NCI-H187 (cell line): Measurements from ENCODE around the gene SND1.

Experiments used
- DNase-seq, 2 experiments: peaks; one replicate each; lab custom pipeline; 2025; lab: John Stamatoyannopoulos, UW

The SND1 gene

GRCh38 chr7:127683776-127684681 lies 32.0 kb downstream of the SND1 start:
- DNase-seq = no peak

GRCh38 chr7:127689194-127689772 lies 37.3 kb downstream of the SND1 start:
- no peak for DNase-seq

DNA sequence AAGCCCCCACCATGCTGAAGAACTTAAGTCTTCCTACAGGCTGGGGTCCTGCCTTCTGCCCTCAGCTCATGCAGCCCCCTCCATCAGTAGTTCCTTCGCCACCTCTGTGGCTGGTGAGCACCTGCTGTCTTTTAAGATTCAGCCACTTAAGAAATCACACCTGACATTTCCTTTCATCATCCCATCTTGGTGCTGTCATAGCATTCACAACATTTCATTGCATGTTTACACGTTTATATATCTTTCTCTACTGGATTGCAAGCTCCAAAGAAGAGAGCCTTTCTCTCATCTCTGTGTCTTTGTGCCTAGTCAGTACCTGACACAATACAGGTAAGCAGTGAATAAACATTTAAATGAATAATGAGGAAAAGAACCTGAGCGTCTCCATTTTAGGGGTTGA lies 38.3 kb downstream of the SND1 start:
- DNase-seq = no peak

- DNase-seq = no peak
Measured at GRCh38 chr7:127690806-127691205, 38.8 kb downstream of the SND1 start.

- DNase-seq = no peak
Measured at GRCh38 chr7:127692200-127692599, 40.2 kb downstream of the SND1 start.

DNA sequence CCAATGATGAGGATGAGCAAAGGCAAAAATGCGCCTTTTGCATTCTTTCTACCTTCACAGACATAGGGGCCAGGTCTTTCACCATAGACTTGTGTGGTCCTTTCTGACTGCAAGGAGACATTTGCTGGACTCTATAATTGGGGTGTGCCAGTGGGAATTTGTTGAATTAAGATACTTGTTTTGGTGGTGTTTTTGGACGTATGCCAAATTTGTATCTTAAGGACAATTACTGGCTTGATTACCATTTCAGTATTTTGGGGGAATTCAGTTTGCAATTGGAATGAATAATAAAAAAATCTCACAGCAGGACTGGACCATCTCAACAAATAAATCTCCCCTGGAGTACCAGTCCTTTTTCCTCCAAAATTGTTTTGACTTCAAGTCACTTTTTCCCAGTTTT lies 47.9 kb downstream of the SND1 start:
- no peak for DNase-seq

DNA sequence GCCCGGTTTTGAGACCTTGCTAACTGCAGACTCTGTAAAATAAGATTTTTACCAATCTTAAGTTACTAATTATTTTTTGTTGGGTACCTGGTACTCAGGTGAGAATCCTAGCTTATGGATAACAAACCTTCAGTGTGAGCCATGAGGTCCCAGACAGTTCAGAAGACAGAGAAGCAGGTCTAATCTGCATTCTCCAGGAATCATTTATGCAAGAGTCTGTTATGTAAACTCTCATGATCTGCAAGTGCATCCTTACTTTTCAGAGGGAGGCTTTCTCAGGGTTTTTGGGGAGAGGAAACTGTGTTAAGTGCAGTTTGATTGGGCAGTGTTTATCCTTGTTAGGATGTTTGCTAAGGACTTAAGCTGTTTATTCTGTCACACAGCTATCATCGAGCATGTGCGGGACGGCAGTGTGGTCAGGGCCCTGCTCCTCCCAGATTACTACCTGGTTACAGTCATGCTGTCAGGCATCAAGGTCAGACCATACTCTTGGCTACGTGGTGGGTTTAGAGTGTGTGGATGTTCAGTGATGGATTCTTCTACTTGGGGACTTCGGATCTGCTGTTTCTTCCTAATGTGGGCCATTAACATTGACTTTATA lies 50.2 kb downstream of the SND1 start:
- DNase-seq = no peak

DNA sequence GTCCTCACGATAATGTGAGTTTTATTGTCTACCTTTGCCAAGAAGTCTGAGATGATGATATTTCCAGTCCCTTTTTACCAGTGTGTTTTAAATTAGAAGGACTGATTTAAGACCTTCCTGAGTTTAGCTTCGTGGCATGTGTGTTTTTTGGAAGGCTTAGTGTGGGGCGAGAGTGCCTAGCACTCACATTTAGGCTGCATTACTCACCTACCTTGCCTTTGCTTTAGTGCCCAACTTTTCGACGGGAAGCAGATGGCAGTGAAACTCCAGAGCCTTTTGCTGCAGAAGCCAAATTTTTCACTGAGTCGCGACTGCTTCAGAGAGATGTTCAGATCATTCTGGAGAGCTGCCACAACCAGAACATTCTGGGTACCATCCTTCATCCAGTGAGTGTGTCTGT lies 50.9 kb downstream of the SND1 start:
- DNase-seq = no peak

DNA sequence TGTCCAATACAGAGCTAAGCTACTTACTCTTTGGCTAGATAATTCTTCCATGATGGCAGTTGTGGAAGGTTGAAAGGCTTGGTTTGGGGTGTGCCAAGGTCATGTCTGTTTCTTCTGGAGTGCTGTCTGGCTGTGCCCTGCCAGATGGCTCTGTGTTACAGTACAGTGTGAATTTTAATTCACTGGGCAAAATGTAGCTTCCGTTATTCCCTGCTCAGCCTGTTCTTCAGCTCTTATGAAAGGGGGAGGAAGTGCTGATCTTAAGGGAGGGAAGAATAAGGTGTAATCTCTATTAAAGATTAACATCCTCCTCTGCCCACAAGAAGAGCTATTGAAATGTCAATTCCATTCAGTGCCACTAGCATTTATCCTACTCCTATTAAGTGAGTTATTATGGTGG lies 52.2 kb downstream of the SND1 start:
- DNase-seq = no peak

DNA sequence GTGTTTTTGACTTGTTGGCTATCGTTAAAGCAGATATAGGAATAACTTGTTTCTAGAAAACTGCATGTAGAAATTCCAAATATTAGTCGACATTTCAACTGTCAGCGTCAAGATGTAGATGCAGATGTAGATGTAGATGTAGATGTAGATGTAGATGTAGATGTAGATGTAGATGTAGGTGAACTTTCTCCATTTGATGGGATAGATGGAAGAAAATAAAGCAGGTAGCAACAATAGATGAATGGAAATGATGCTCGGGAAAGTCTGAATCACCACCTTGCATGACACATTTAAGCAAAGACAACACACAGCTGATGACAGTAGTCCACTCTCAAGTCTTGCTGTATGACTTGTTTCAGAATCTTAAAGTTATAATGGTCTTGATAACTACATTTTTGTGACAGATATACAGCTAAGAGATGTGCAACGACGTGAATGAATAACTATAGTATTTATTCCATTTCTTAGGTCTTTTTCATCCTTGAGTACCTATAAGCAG lies 53.5 kb downstream of the SND1 start:
- no peak for DNase-seq

DNA sequence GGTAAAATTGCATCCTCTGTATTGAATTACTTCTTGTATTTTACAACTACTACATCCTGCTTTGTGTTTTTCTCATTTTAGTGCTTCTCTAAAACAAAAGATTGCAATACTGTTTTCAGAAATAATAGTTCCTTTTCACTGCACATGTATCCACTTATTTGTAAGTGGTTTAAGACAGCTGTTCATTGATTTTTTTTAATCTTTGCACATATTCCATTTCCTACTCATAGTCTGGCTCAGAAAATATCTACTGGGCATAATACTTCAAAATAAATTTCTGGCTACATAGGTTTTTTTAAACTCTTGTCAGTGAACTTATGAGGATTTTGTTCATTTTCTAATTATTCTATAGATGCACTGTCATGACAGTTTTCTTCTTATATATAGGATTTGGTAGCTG lies 54.8 kb downstream of the SND1 start:
- no peak for DNase-seq

- no peak for DNase-seq
Measured at GRCh38 chr7:127708201-127708600, 56.2 kb downstream of the SND1 start.

DNA sequence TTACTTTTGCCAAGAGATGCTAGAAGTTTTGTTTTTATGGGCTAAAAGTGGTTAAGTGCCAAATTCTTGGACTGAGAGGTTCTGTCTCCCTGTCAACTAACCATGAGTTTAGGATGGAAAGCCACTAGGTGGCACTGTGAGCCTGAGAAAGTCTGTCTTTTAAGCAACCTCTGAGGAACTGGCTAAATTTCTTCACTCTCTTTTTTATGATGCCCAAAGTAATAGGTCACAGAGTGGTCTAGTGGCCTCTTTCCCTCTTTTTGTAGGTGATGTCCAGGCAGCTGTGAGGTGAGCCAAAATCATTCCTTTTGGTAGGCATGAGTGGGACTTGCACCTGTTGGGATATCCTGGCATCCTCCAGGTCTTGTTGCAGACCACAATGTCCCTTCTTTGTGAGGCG lies 56.8 kb downstream of the SND1 start:
- DNase-seq = peak; percentile 20 to 37

DNA sequence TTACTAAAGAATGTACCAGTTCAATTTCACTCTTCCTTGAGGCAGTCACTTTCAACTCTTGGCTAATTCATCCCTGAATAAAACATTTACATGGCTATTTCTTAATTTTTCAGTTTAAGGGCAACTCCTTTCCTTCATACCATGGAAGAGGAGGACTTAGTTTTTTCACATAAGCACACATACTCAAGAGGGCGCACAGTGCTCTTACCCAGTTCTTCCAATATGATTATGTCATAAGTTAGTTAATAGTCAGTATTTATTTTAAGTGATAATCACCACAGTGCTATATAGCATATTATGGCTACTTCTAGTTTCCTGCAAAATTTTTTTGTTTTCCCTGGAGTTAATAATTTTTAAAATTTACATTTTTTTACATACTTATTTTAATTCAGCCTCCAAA lies 58.6 kb downstream of the SND1 start:
- DNase-seq = no peak

GRCh38 chr7:127711872-127712271 lies 59.9 kb downstream of the SND1 start:
- no peak for DNase-seq

GRCh38 chr7:127713006-127713405 lies 61.0 kb downstream of the SND1 start:
- no peak for DNase-seq

DNA sequence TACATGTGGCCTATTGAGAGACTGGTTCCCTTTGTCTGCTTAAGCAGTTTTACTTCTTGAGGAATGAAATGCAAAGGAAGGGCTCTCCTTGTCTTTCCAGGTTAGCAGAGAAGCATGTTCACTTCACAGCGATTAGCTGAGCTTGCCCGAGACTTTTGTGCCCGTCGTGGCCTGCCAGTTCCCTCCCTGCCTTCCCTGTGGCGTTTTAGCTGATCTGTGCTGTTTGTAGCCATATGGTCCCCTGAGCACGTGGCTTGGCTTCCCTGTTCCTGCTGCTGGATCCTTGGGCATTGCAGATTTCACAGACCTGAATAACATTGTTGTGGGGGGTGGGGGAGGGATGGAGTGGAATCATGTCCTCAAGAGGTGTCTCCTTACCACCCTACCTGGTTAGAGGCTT lies 61.8 kb downstream of the SND1 start:
- DNase-seq = no peak

GRCh38 chr7:127715272-127715671 lies 63.3 kb downstream of the SND1 start:
- no peak for DNase-seq

DNA sequence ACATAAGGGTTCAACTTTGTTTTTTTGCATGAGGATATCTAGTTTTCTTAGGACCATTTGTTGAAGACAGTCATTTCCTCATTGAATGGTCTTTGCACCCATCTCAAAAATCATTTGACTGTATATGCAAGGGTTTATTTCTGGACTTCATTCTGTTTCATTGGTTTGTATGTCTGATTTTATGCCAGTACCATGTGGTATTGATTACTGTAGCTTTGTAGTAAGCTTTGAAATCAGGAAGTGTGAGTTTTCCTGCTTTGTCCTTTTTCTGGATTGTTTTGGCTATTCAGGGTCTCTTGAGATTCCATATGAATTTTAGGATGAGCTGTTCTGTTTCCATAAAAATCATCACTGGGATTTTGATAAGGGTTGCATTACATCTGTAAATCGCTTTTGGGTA lies 63.9 kb downstream of the SND1 start:
- no peak for DNase-seq

DNA sequence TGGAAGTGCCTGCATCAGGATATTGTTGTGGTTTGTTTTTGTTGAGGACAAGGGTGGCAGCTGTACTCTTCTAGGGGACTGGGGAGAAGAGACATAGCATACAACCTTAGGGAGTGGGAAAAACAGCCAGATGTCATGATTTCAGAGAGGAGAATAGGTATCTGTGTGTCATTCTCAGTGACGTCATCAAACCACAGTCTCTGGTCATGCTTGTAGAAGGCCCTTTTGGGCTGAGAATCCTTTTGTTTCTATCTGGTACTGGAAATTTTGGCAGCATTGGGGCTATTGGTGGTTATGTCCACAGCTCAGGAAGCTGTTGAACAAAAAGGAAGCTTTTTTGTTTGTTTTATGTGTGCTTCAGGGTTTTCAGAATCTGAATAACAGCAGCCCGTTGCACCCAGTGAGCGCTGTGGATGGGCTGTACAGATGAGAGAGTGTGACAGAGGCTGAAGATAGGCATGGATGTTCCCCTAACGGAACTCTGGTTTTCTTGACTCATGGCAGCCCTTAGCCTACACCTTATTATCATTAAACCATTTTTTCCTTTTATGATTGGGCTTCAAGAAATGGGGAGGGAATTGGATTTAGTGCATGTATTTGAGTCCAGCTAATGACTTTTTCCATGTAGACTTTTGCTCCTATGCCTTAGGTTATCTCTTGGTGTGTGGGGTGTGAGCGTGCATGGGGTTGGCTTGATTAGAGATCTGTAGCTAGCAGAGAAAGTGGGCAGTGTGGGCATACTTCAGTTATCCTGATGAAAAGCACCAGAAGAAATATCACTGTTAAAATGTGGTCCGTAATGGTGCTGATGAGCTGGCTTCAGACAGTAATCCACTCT lies 65.7 kb downstream of the SND1 start:
- DNase-seq = no peak

DNA sequence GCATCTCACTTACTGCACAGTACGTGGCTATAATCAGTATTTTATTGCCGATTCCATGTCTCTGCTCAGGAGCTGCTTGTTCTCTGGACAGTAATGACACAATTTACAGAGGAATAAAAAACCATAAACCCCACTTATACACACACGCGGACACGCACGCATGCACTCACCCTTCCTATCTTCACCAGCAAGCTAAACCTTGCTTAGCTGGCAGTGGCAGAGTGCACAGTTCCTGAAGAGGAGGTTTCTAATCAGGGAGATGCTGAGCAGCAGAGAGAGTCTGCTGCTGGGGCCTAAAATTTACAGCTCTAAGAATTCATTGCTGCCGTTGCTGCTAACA lies 66.3 kb downstream of the SND1 start:
- DNase-seq = no peak

GRCh38 chr7:127726476-127726875 lies 74.5 kb downstream of the SND1 start:
- DNase-seq = no peak
